Chondrocyte (in vitro differentiated cells): ENCODE measurements around the gene GFOD2. TPM values are rescaled to one million over a fixed set of nuclear protein-coding genes. Genes with fewer than 3 reads are reported as not detected.
A peak's percentile ranks its signal among the peaks of the same experiment; 100 is the strongest.

ENCODE experiments used
- DNase-seq: peaks from one replicate; pipeline ENCODE4 v3.0.0; 2021; ENCODE audit warnings: mixed read lengths, low spot score
- H3K27ac Mint-ChIP-seq: one replicate; pipeline ENCODE4 v1.8.0; 2021; ENCODE audit warnings: mild to moderate bottlenecking, moderate library complexity, mixed read lengths; ENCODE audit not compliant: unreplicated experiment
- H3K27me3 Mint-ChIP-seq: 2 replicates; pipeline ENCODE4 v1.8.0; 2021; ENCODE audit warnings: low read depth, mixed read lengths
- H3K36me3 Mint-ChIP-seq: 2 replicates; pipeline ENCODE4 v1.8.0; 2021; ENCODE audit warnings: low read depth, mixed read lengths
- H3K4me1 Mint-ChIP-seq: 2 replicates; pipeline ENCODE4 v1.8.0; 2021; ENCODE audit warnings: low read depth, mild to moderate bottlenecking, mixed read lengths
- H3K4me3 Mint-ChIP-seq: one replicate; pipeline ENCODE4 v1.8.0; 2021; ENCODE audit warnings: mild to moderate bottlenecking, moderate library complexity, mixed read lengths; ENCODE audit not compliant: unreplicated experiment
- H3K9me3 Mint-ChIP-seq: 2 replicates; pipeline ENCODE4 v1.8.0; 2021; ENCODE audit warnings: low read depth, mixed read lengths
- CTCF ChIP-seq: fragments of 200-600 bp; sonication (generic); IDR thresholded peaks from 2 replicates; pipeline ENCODE4 v1.5.0; 2021; ENCODE audit warnings: antibody characterized with exemption, mild to moderate bottlenecking, moderate library complexity
- total RNA-seq: library from RNA; stranded (reverse); gene quantifications from 3 replicates; pipeline ENCODE4 v1.2.1, GENCODE V29; 2021

GFOD2 gene
- total RNA-seq, 1 donor from 2014 or later, result 16.3 TPM

- TF ChIP-seq CTCF, result no peak
Observed at GRCh38 chr16:67729636-67730248, 10.6 kb upstream of the GFOD2 start.

GRCh38 chr16:67727521-67728485 lies 8.7 kb upstream of the GFOD2 start:
- TF ChIP-seq CTCF, result no peak
- Mint-ChIP-seq H3K36me3 (peaks cover 20% of the 10 kb centered on the region), H3K4me3 (no peak overlapping the region), H3K4me1 (no peaks in the 10 kb centered on the region), H3K9me3 (no peaks in the 10 kb centered on the region), H3K27ac (no peak overlapping the region), H3K27me3 (no peaks in the 10 kb centered on the region)
- DNase-seq, result no peak

More at GRCh38 chr16:67729636-67730248, 10.6 kb upstream of the GFOD2 start:
- DNase-seq, result no peak
- Mint-ChIP-seq H3K9me3 (no peaks in the 10 kb centered on the region), H3K4me3 (no peak overlapping the region), H3K4me1 (no peaks in the 10 kb centered on the region), H3K27me3 (no peaks in the 10 kb centered on the region), H3K27ac (no peak overlapping the region), H3K36me3 (peaks cover 20% of the 10 kb centered on the region)

- Mint-ChIP-seq H3K36me3 (peaks cover 20% of the 10 kb centered on the region), H3K9me3 (no peaks in the 10 kb centered on the region), H3K27ac (no peak overlapping the region), H3K4me3 (no peak overlapping the region), H3K4me1 (no peaks in the 10 kb centered on the region), H3K27me3 (no peaks in the 10 kb centered on the region)
- no peak for TF ChIP-seq CTCF
- DNase-seq, result peak; percentile 56
Observed at GRCh38 chr16:67726106-67727034, 7.3 kb upstream of the GFOD2 start.

GRCh38 chr16:67723911-67724305 lies 4.8 kb upstream of the GFOD2 start:
- no peak overlapping the region for H3K27ac Mint-ChIP-seq
- TF ChIP-seq CTCF, result no peak

More at GRCh38 chr16:67723911-67724305, 4.8 kb upstream of the GFOD2 start:
- H3K4me3 Mint-ChIP-seq, result no peak overlapping the region
- peak; percentile 49 for DNase-seq
- H3K9me3 Mint-ChIP-seq, result no peaks in the 10 kb centered on the region
- no peaks in the 10 kb centered on the region for H3K27me3 Mint-ChIP-seq
- H3K36me3 Mint-ChIP-seq, result peaks cover 6% of the 10 kb centered on the region
- peaks cover 15% of the 10 kb centered on the region for H3K4me1 Mint-ChIP-seq
